Aorta (tissue), 5 donors: ENCODE data around the gene KHDRBS1. TPM values are rescaled to one million over a fixed set of nuclear protein-coding genes. Genes with fewer than 3 reads are reported as not detected.

ENCODE experiments used
- ATAC-seq: fragments of 200-7000 bp; cut with Tn5 transposase; one replicate; pipeline ENCODE4 v1.9.1; 2022; ENCODE audit warnings: moderate library complexity; ENCODE audit not compliant: low FRiP score
- DNase-seq, 2 donors: peaks; one replicate each; pipeline ENCODE4 v3.0.0-alpha.2; 2020
- H3K27ac ChIP-seq, 2 donors: one replicate each; pipeline ENCODE4 v1.5.1; 2013; ENCODE audit warnings: low read length in 2 of 2, mild to moderate bottlenecking in 2 of 2, moderate library complexity in 2 of 2, control low read depth in 1 of 2, inconsistent platforms in 1 of 2, low read depth in 1 of 2
- H3K27me3 ChIP-seq, 2 donors: one replicate each; pipeline ENCODE4 v1.6.1; 2013; ENCODE audit warnings: control low read depth in 1 of 2, low read length in 1 of 2, mild to moderate bottlenecking in 1 of 2, moderate library complexity in 1 of 2; ENCODE audit not compliant: insufficient read depth in 2 of 2, control insufficient read depth in 1 of 2
- H3K36me3 ChIP-seq, 2 donors: one replicate each; pipeline ENCODE4 v1.6.1; 2013; ENCODE audit warnings: control low read depth in 1 of 2, low read length in 1 of 2, mild to moderate bottlenecking in 1 of 2; ENCODE audit not compliant: insufficient read depth in 2 of 2, control insufficient read depth in 1 of 2
- H3K4me1 ChIP-seq, 2 donors: one replicate each; pipeline ENCODE4 v1.6.1; 2013; ENCODE audit warnings: low read length in 2 of 2, control low read depth in 1 of 2, mild to moderate bottlenecking in 1 of 2, moderate library complexity in 1 of 2; ENCODE audit not compliant: insufficient read depth in 2 of 2, control insufficient read depth in 1 of 2
- H3K4me3 ChIP-seq, 2 donors: one replicate each; pipeline ENCODE4 v1.5.1; 2013; ENCODE audit warnings: low read length in 2 of 2, control low read depth in 1 of 2, mild to moderate bottlenecking in 1 of 2
- H3K9me3 ChIP-seq: one replicate; pipeline ENCODE4 v1.6.1; 2013; ENCODE audit warnings: mild to moderate bottlenecking, low read length; ENCODE audit not compliant: control insufficient read depth
- WGBS, 2 donors: extraction: QIAGEN DNeasy Blood & Tissue Kit; methylation state at CpG; one replicate each; pipeline ENCODE4 v1.1.7; 2013; 5-methylcytosine and 5-hydroxymethylcytosine counted together
- intact Hi-C, 2 donors: fragments of 100-400 bp; cut with DNase I; formaldehyde crosslinking; loops; one replicate each; pipeline versions ENCODE4 v1.14.2 to v1.15.0; 2022
- polyA plus RNA-seq, 2 donors: library from polyadenylated mRNA; stranded (reverse); fragments of 200-250 nt; gene quantifications; one replicate each; pipeline ENCODE4 v1.2.3, GENCODE V29; 2013
- total RNA-seq, 2 donors: library from RNA; stranded (reverse); fragmentation: NEBNext Ultra II Directional; extraction: Animal tissue kit (Norgen Biotek cat#: 25700); gene quantifications; one replicate each; pipeline ENCODE4 v1.2.1, GENCODE V29; 2021
- donor health status: healthy with polysubstance abuse.
- donor health status: Bipolar disorder and iron deficiency.
- donor health status: DM: no; HTN: no; CAD: no.
- donor health status: DM: no; HTN: no; CAD: no.
- donor health status: DM: yes; HTN: yes; CAD: no.

The KHDRBS1 gene
- total and polyA plus RNA-seq, 4 donors, result 57.0 to 91.2 (median 73.3) TPM

- H3K36me3 ChIP-seq, result peaks cover 12 to 14% of the 10 kb centered on the region in 2 donors
- no peak overlapping the region for H3K4me3 ChIP-seq
- intact Hi-C loops, result no loop called here
- no peak for DNase-seq
- no peaks in the 10 kb centered on the region for H3K4me1 ChIP-seq
- H3K27ac ChIP-seq, result no peak overlapping the region
- no peaks in the 10 kb centered on the region for H3K27me3 ChIP-seq
- 14 to 19% methylated on average over 1 of the region's 1 CpG for WGBS, 2 donors
- no peak for ATAC-seq
- H3K9me3 ChIP-seq, result no peaks in the 10 kb centered on the region
These were observed 30.6 kb downstream of the KHDRBS1 start for GRCh38 chr1:32044234-32044633.

GRCh38 chr1:32045772-32046171 is 32.1 kb downstream of the KHDRBS1 start:
- Histone ChIP-seq H3K27ac (no peak overlapping the region), H3K27me3 (no peaks in the 10 kb centered on the region), H3K4me1 (no peaks in the 10 kb centered on the region), H3K9me3 (no peaks in the 10 kb centered on the region), H3K4me3 (no peak overlapping the region), H3K36me3 (peaks cover 8 to 9% of the 10 kb centered on the region in 2 donors)
- DNase-seq (no peak), ATAC-seq (no peak)
- WGBS, 2 donors, result 86% methylated on average over 2 of the region's 2 CpGs
- intact Hi-C loops, result no loop called here

- Histone ChIP-seq H3K4me1 (no peaks in the 10 kb centered on the region), H3K9me3 (no peaks in the 10 kb centered on the region), H3K36me3 (peaks cover 5 to 7% of the 10 kb centered on the region in 2 donors), H3K27ac (no peak overlapping the region), H3K4me3 (no peak overlapping the region), H3K27me3 (no peaks in the 10 kb centered on the region)
- ATAC-seq (no peak), DNase-seq (no peak)
- intact Hi-C loops, result no loop called here
These were observed 34.0 kb downstream of the KHDRBS1 start for GRCh38 chr1:32047701-32048100.

GRCh38 chr1:32048440-32048839 is 34.8 kb downstream of the KHDRBS1 start:
- 73 to 81% methylated on average over 2 of the region's 2 CpGs for WGBS, 2 donors
- H3K36me3 ChIP-seq, result peaks cover 6 to 9% of the 10 kb centered on the region in 2 donors

GRCh38 chr1:32051706-32052105 is 38.0 kb downstream of the KHDRBS1 start:
- 88% methylated on average over 1 of the region's 1 CpG for WGBS, 2 donors
- Histone ChIP-seq H3K36me3 (peaks cover 8% of the 10 kb centered on the region in 2 donors), H3K4me3 (no peak overlapping the region), H3K27me3 (no peaks in the 10 kb centered on the region), H3K4me1 (no peaks in the 10 kb centered on the region), H3K9me3 (no peaks in the 10 kb centered on the region), H3K27ac (no peak overlapping the region)
- ATAC-seq (no peak), DNase-seq (no peak)
- intact Hi-C loops, result no loop called here

More at GRCh38 chr1:32048440-32048839, 34.8 kb downstream of the KHDRBS1 start:
- Histone ChIP-seq H3K4me1 (no peaks in the 10 kb centered on the region), H3K27ac (no peak overlapping the region), H3K4me3 (no peak overlapping the region), H3K27me3 (no peaks in the 10 kb centered on the region), H3K9me3 (no peaks in the 10 kb centered on the region)
- intact Hi-C loops, result no loop called here
- DNase-seq, result no peak
- ATAC-seq, result no peak

GRCh38 chr1:32052887-32053286 is 39.2 kb downstream of the KHDRBS1 start:
- ATAC-seq, result no peak
- DNase-seq, result no peak
- intact Hi-C loops, result no loop called here
- no peaks in the 10 kb centered on the region for H3K4me1 ChIP-seq
- no peak overlapping the region for H3K4me3 ChIP-seq
- H3K27me3 ChIP-seq, result no peaks in the 10 kb centered on the region
- no peaks in the 10 kb centered on the region for H3K9me3 ChIP-seq
- whole genome bisulfite sequencing, 2 donors, result 89 to 92% methylated on average over 4 of the region's 4 CpGs
- H3K27ac ChIP-seq, result no peak overlapping the region
- peaks cover 8% of the 10 kb centered on the region in 2 donors for H3K36me3 ChIP-seq

- intact Hi-C loops, result no loop called here
- peaks cover 7 to 9% of the 10 kb centered on the region in 2 donors for H3K36me3 ChIP-seq
These were observed 41.7 kb downstream of the KHDRBS1 start for GRCh38 chr1:32055416-32055815.

GRCh38 chr1:32056598-32056997 is 42.9 kb downstream of the KHDRBS1 start:
- no peak overlapping the region for H3K4me3 ChIP-seq
- H3K27me3 ChIP-seq, result no peaks in the 10 kb centered on the region
- 96 to 97% methylated on average over 1 of the region's 1 CpG for WGBS, 2 donors
- no peak overlapping the region for H3K27ac ChIP-seq
- peaks cover 7 to 9% of the 10 kb centered on the region in 2 donors for H3K36me3 ChIP-seq
- no peaks in the 10 kb centered on the region for H3K9me3 ChIP-seq
- intact Hi-C loops, result no loop called here
- H3K4me1 ChIP-seq, result no peaks in the 10 kb centered on the region
- DNase-seq (no peak), ATAC-seq (no peak)

More at GRCh38 chr1:32055416-32055815, 41.7 kb downstream of the KHDRBS1 start:
- H3K4me3 ChIP-seq, result no peak overlapping the region
- no peak overlapping the region for H3K27ac ChIP-seq
- 89 to 94% methylated on average over 5 of the region's 5 CpGs for WGBS, 2 donors
- H3K9me3 ChIP-seq, result no peaks in the 10 kb centered on the region
- no peak for ATAC-seq
- no peak for DNase-seq
- no peaks in the 10 kb centered on the region for H3K4me1 ChIP-seq
- H3K27me3 ChIP-seq, result no peaks in the 10 kb centered on the region

- ATAC-seq (no peak), DNase-seq (no peak)
- intact Hi-C loops, result loop anchor here (5.0 to 10.0 kb wide), 4 partner anchors 46 to 256 kb away; partner anchors contain the start of genes KHDRBS1 (in 2 of the 2) and PTP4A2 (in 1 of the 2)
- peaks cover 2 to 6% of the 10 kb centered on the region in 2 donors for H3K36me3 ChIP-seq
- no peak overlapping the region for H3K4me3 ChIP-seq
- peaks cover 2 to 5% of the 10 kb centered on the region in 2 donors for H3K4me1 ChIP-seq
- H3K27me3 ChIP-seq, result no peaks in the 10 kb centered on the region
- no peaks in the 10 kb centered on the region for H3K9me3 ChIP-seq
- H3K27ac ChIP-seq, result peak overlapping the region; percentile 30 to 41
These were observed 47.2 kb downstream of the KHDRBS1 start for GRCh38 chr1:32060914-32061313.
